ENCODE measurements around the gene ZDHHC5. TPM values are rescaled to one million over a fixed set of nuclear protein-coding genes. Genes with fewer than 3 reads are reported as not detected.

The ZDHHC5 gene
- total RNA-seq, 2 experiments from 2014 or later, result 77.8 to 82.4 TPM

- CTCF ChIA-PET, result interaction anchor here (1.3 to 2.4 kb wide), 2 partner anchors 9 to 68 kb away, joined by 5 to 8 read pairs; partner anchors contain the start of gene SELENOH
- ATAC-seq, result no peak
- no peaks in the 10 kb centered on the region for H3K27me3 Mint-ChIP-seq (ENCODE audit: low read depth)
- no peak overlapping the region for H3K4me3 Mint-ChIP-seq
- H3K36me3 Mint-ChIP-seq (ENCODE audit: low read depth), result peaks cover 19% of the 10 kb centered on the region
- DNase-seq, result no peak
- no peak overlapping the region for H3K27ac Mint-ChIP-seq
- POLR2A ChIA-PET, result interaction anchor here (1.2 kb wide), 1 partner anchor 9 kb away, joined by 5 read pairs; the partner anchor contains the start of gene SELENOH
- peaks cover 17% of the 10 kb centered on the region for H3K4me1 Mint-ChIP-seq (ENCODE audit: low read depth)
- no peaks in the 10 kb centered on the region for H3K9me3 Mint-ChIP-seq (ENCODE audit: insufficient read depth)
Measured at GRCh38 chr11:57732661-57733060, 64.7 kb downstream of the ZDHHC5 start.

- Mint-ChIP-seq H3K36me3 (ENCODE audit: low read depth) (peaks cover 38% of the 10 kb centered on the region), H3K27me3 (ENCODE audit: low read depth) (no peaks in the 10 kb centered on the region), H3K9me3 (ENCODE audit: insufficient read depth) (no peaks in the 10 kb centered on the region), H3K4me3 (no peak overlapping the region), H3K4me1 (ENCODE audit: low read depth) (peaks cover 25% of the 10 kb centered on the region), H3K27ac (peak overlapping the region; percentile 54)
- ATAC-seq, result no peak
- ChIA-PET POLR2A (no interaction called here), CTCF (interaction anchor here (0.6 to 2.2 kb wide), 3 partner anchors 65 to 897 kb away, joined by 3 to 9 read pairs (median 4); no protein-coding TSS in a partner anchor)
- DNase-seq, result no peak
Measured at GRCh38 chr11:57735619-57736298, 67.8 kb downstream of the ZDHHC5 start.

GRCh38 chr11:57741132-57742086 lies 73.5 kb downstream of the ZDHHC5 start, which contains the start of gene SELENOH:
TSS of gene SELENOH (plus strand) at chr11:57741491. CDS start at chr11:57741596, 105 bp downstream.
- H3K9me3 Mint-ChIP-seq (ENCODE audit: insufficient read depth), result no peaks in the 10 kb centered on the region
- H3K36me3 Mint-ChIP-seq (ENCODE audit: low read depth), result peaks cover 69% of the 10 kb centered on the region

DNA sequence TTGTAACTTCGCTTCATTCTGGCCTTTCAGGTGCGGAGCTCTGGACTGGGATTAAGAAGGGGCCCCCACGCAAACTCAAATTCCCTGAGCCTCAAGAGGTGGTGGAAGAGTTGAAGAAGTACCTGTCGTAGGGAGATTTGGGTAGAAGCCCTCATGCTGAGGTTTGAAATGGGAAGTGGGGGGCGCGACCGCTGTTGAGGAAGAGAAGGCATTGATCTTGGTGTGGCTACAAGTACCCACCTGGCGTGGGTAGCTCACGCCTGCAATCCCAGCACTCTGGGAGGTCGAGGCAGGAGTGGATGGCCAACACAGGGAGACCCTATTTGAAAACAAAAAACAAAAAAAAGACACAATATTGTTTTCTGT lies 74.2 kb downstream of the ZDHHC5 start:
- DNase-seq, result no peak
- Mint-ChIP-seq H3K27me3 (ENCODE audit: low read depth) (no peaks in the 10 kb centered on the region), H3K4me1 (ENCODE audit: low read depth) (peaks cover 53% of the 10 kb centered on the region), H3K9me3 (ENCODE audit: insufficient read depth) (no peaks in the 10 kb centered on the region), H3K4me3 (peak overlapping the region; percentile 100), H3K27ac (peak overlapping the region; percentile 99), H3K36me3 (ENCODE audit: low read depth) (peaks cover 76% of the 10 kb centered on the region)
- ChIA-PET POLR2A (interaction anchor here (0.6 to 4.1 kb wide), 32 partner anchors 9 to 835 kb away, joined by 3 to 46 read pairs (median 4); partner anchors contain the start of genes CLP1, MED19, P2RX3 and SSRP1), CTCF (interaction anchor here (1.0 to 9.8 kb wide), 8 partner anchors 10 to 782 kb away, joined by 3 to 113 read pairs (median 4); partner anchors contain the start of genes BTBD18, MED19 and TMX2)
- ATAC-seq, result no peak

More at GRCh38 chr11:57741132-57742086, 73.5 kb downstream of the ZDHHC5 start, which contains the start of gene SELENOH:
- peak; percentile 98 for DNase-seq
- CTCF ChIA-PET, result interaction anchor here (1.0 to 9.8 kb wide), 8 partner anchors 9 to 783 kb away, joined by 3 to 113 read pairs (median 4); partner anchors contain the start of genes BTBD18, MED19 and TMX2
- peak; percentile 91 for ATAC-seq
- POLR2A ChIA-PET, result interaction anchor here (0.6 to 4.1 kb wide), 35 partner anchors 9 to 836 kb away, joined by 3 to 46 read pairs (median 4); partner anchors contain the start of genes CLP1, MED19, P2RX3 and SSRP1
- Mint-ChIP-seq H3K4me3 (peak within 1 kb of the TSS; percentile 100), H3K4me1 (ENCODE audit: low read depth) (peaks cover 47% of the 10 kb centered on the region), H3K27me3 (ENCODE audit: low read depth) (no peaks in the 10 kb centered on the region), H3K27ac (peak within 1 kb of the TSS; percentile 99)

DNA sequence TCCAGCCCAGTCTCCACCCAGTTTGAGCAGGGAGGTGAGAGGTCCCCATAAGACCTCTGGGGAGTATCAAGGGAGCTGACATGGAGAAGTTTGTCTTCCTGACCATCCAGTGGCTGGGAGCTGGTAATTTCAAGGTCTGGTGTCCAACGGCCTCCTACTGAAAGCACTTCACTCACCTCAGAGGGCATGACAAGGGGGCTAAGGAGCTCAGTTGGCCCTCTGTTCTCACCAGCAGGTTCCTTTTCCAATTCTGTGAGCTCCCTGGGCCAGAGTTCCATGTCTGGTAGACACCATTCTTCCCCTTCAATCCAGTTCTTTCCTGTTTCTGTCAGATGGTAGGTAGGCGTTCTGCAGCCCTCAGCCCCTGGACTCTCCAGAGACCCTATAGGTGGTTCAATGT lies 76.4 kb downstream of the ZDHHC5 start:
- ChIA-PET POLR2A (interaction anchor here (1.0 to 4.1 kb wide), 2 partner anchors 31 to 49 kb away, joined by 3 to 46 read pairs; no protein-coding TSS in a partner anchor), CTCF (interaction anchor here (0.7 to 9.8 kb wide), 6 partner anchors 18 to 780 kb away, joined by 3 to 113 read pairs (median 3); no protein-coding TSS in a partner anchor)
- peaks cover 64% of the 10 kb centered on the region for H3K36me3 Mint-ChIP-seq (ENCODE audit: low read depth)
- DNase-seq, result no peak
- H3K27ac Mint-ChIP-seq, result peak overlapping the region; percentile 73
- no peak for ATAC-seq
- no peaks in the 10 kb centered on the region for H3K27me3 Mint-ChIP-seq (ENCODE audit: low read depth)
- no peak overlapping the region for H3K4me3 Mint-ChIP-seq
- peaks cover 58% of the 10 kb centered on the region for H3K4me1 Mint-ChIP-seq (ENCODE audit: low read depth)
- H3K9me3 Mint-ChIP-seq (ENCODE audit: insufficient read depth), result no peaks in the 10 kb centered on the region

DNA sequence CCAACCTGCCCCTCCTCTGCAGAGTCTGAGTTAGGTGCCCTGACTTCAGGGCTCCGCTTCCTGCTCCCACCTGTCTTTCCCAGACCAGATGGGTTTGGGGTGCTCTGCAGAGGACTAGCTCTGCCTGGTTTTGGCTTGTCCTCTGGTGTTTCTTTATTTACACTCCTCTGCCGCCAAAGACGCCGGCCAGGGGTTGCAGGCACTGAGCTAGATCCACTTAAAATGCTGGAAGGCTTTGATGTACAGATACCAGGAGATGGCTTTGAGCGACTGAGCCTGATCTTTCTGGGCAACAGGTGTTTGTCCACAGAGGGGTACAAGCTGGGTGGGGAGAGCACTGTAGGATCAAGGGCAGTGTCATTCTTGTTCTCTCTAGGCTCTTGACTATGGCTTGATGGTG lies 77.3 kb downstream of the ZDHHC5 start:
- POLR2A ChIA-PET, result interaction anchor here (1.0 kb wide), 1 partner anchor 13 kb away, joined by 3 read pairs; no protein-coding TSS in a partner anchor
- Mint-ChIP-seq H3K4me1 (ENCODE audit: low read depth) (peaks cover 53% of the 10 kb centered on the region), H3K27ac (peak overlapping the region; percentile 73), H3K27me3 (ENCODE audit: low read depth) (no peaks in the 10 kb centered on the region), H3K36me3 (ENCODE audit: low read depth) (peaks cover 61% of the 10 kb centered on the region), H3K4me3 (no peak overlapping the region), H3K9me3 (ENCODE audit: insufficient read depth) (no peaks in the 10 kb centered on the region)
- DNase-seq (no peak), ATAC-seq (no peak)
- CTCF ChIA-PET, result interaction anchor here (1.1 to 9.8 kb wide), 4 partner anchors 17 to 287 kb away, joined by 3 to 113 read pairs (median 4); no protein-coding TSS in a partner anchor

- no peaks in the 10 kb centered on the region for H3K9me3 Mint-ChIP-seq (ENCODE audit: insufficient read depth)
- POLR2A ChIA-PET, result no interaction called here
Measured at GRCh38 chr11:57746920-57747319, 79.0 kb downstream of the ZDHHC5 start.

More at GRCh38 chr11:57746920-57747319, 79.0 kb downstream of the ZDHHC5 start:
- H3K27me3 Mint-ChIP-seq (ENCODE audit: low read depth), result no peaks in the 10 kb centered on the region
- CTCF ChIA-PET, result interaction anchor here (0.7 to 9.8 kb wide), 5 partner anchors 11 to 84 kb away, joined by 3 to 113 read pairs (median 5); no protein-coding TSS in a partner anchor
- DNase-seq (no peak), ATAC-seq (no peak)
- H3K4me3 Mint-ChIP-seq, result no peak overlapping the region
- H3K27ac Mint-ChIP-seq, result peak overlapping the region; percentile 69
- peaks cover 50% of the 10 kb centered on the region for H3K4me1 Mint-ChIP-seq (ENCODE audit: low read depth)
- H3K36me3 Mint-ChIP-seq (ENCODE audit: low read depth), result peaks cover 47% of the 10 kb centered on the region

Small RNA genes within 50 kb of the gene (microRNA-seq; reads per million reads assigned to microRNA genes)
- gene MIR130A, result 2,038 reads per million, percentile 87 among the genes with 10 or more reads in this experiment

Other genes starting within 250 kb of the ZDHHC5 start
- gene SLC43A3, start 241.0 kb upstream of the ZDHHC5 start, total RNA-seq, result 100 to 1,000 TPM; 103 to 120 TPM
- gene RTN4RL2, start 207.6 kb upstream of the ZDHHC5 start, total RNA-seq, result under 1 TPM; 0.47 to 0.57 TPM
- 10 to 100 TPM; 26.4 to 28.4 TPM for gene SLC43A1, start 152.4 kb upstream of the ZDHHC5 start, total RNA-seq
- 10 to 100 TPM; 65.4 to 65.8 TPM for gene TIMM10, start 137.4 kb upstream of the ZDHHC5 start, total RNA-seq
- gene SMTNL1, start 130.5 kb upstream of the ZDHHC5 start, total RNA-seq, result not detected
- gene UBE2L6, start 100.4 kb upstream of the ZDHHC5 start, total RNA-seq, result 100 to 1,000 TPM; 222 to 232 TPM
- not detected for gene SERPING1, start 70.4 kb upstream of the ZDHHC5 start, total RNA-seq
- under 1 TPM; 0.11 to 0.13 TPM for gene YPEL4, start 18.2 kb upstream of the ZDHHC5 start, total RNA-seq
- 10 to 100 TPM; 18.9 to 20.5 TPM for gene CLP1, start 10.4 kb upstream of the ZDHHC5 start, total RNA-seq
- gene MED19, start 44.1 kb downstream of the ZDHHC5 start, total RNA-seq, result 10 to 100 TPM; 13.6 to 14.9 TPM
- gene TMX2, start 44.5 kb downstream of the ZDHHC5 start, total RNA-seq, result 10 to 100 TPM; 65.0 to 68.7 TPM
- 100 to 1,000 TPM; 204 to 210 TPM for gene SELENOH, start 73.4 kb downstream of the ZDHHC5 start, total RNA-seq
- not detected for gene BTBD18, start 83.7 kb downstream of the ZDHHC5 start, total RNA-seq
- gene CTNND1, start 93.7 kb downstream of the ZDHHC5 start, total RNA-seq, result 1 to 10 TPM; 6.8 to 8.4 TPM

Data from activated CD8-positive, alpha-beta T cell treated with anti-CD3 and anti-CD28 coated beads, Interleukin-2, amount 10 ng/mL, durations not matched to agents 7 days and 5 days (primary cell).